ENCODE results near the gene PRR14. TPM values are rescaled to one million over a fixed set of nuclear protein-coding genes. Genes with fewer than 3 reads are reported as not detected.

PRR14 gene
- total and polyA plus RNA-seq, 2 donors: 14.3 to 139 TPM

- peaks cover 0 to 7% of the 10 kb centered on the region in 2 donors for H3K9me3 ChIP-seq (ENCODE audit: control insufficient read depth in 2 of 2, insufficient read depth in 1 of 2, low read length in 1 of 2)
- peaks cover 49 to 54% of the 10 kb centered on the region in 2 donors for H3K36me3 ChIP-seq (ENCODE audit: control insufficient read depth in 2 of 2, insufficient read depth in 2 of 2, low read length in 1 of 2)
- DNase-seq (ENCODE audit: low read depth in 6 of 9, low spot score in 9 of 9): no peak
- peaks cover 12 to 41% of the 10 kb centered on the region in 2 donors for H3K4me1 ChIP-seq (ENCODE audit: control insufficient read depth in 2 of 2, insufficient read depth in 2 of 2, low read length in 2 of 2)
- 97% methylated on average over 12 of the region's 12 CpGs for whole genome bisulfite sequencing
- no peaks in the 10 kb centered on the region for H3K27me3 ChIP-seq (ENCODE audit: control insufficient read depth in 2 of 2, insufficient read depth in 1 of 2, low read length in 1 of 2)
- H3K27ac ChIP-seq (ENCODE audit: low read depth in 1 of 2, low read length in 1 of 2): no peak overlapping the region
- H3K4me3 ChIP-seq (ENCODE audit: low read length in 2 of 2): no peak overlapping the region
Measured at GRCh38 chr16:30655815-30656347, 5.1 kb downstream of the PRR14 start.

DNA sequence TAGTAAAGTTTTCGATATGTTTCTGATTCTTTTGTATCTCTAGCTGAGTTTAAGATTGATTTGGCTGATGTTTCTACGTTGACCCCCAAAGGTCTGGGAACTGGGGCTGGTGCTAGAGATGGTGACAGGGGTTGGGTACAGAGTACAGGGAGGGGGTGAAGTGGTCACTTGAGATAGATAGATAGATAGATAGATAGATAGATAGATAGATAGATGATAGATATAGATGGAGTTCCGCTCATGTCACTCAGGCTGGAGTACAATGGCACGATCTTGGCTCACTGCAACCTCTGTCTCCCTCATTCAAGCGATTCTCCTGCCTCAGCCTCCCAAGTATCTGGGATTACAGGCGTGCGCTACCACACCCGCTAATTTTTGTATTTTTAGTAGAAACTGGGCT is 5.6 kb downstream of the PRR14 start:
- no peaks in the 10 kb centered on the region for H3K27me3 ChIP-seq (ENCODE audit: control insufficient read depth in 2 of 2, insufficient read depth in 1 of 2, low read length in 1 of 2)
- WGBS: 99% methylated on average over 8 of the region's 8 CpGs
- H3K4me3 ChIP-seq (ENCODE audit: low read length in 2 of 2): no peak overlapping the region
- no peak overlapping the region for H3K27ac ChIP-seq (ENCODE audit: low read depth in 1 of 2, low read length in 1 of 2)
- H3K36me3 ChIP-seq (ENCODE audit: control insufficient read depth in 2 of 2, insufficient read depth in 2 of 2, low read length in 1 of 2): peaks cover 54 to 59% of the 10 kb centered on the region in 2 donors
- H3K9me3 ChIP-seq (ENCODE audit: control insufficient read depth in 2 of 2, insufficient read depth in 1 of 2, low read length in 1 of 2): peaks cover 0 to 7% of the 10 kb centered on the region in 2 donors
- no peak for DNase-seq (ENCODE audit: low read depth in 6 of 9, low spot score in 9 of 9)
- H3K4me1 ChIP-seq (ENCODE audit: control insufficient read depth in 2 of 2, insufficient read depth in 2 of 2, low read length in 2 of 2): peaks cover 17 to 43% of the 10 kb centered on the region in 2 donors

DNA sequence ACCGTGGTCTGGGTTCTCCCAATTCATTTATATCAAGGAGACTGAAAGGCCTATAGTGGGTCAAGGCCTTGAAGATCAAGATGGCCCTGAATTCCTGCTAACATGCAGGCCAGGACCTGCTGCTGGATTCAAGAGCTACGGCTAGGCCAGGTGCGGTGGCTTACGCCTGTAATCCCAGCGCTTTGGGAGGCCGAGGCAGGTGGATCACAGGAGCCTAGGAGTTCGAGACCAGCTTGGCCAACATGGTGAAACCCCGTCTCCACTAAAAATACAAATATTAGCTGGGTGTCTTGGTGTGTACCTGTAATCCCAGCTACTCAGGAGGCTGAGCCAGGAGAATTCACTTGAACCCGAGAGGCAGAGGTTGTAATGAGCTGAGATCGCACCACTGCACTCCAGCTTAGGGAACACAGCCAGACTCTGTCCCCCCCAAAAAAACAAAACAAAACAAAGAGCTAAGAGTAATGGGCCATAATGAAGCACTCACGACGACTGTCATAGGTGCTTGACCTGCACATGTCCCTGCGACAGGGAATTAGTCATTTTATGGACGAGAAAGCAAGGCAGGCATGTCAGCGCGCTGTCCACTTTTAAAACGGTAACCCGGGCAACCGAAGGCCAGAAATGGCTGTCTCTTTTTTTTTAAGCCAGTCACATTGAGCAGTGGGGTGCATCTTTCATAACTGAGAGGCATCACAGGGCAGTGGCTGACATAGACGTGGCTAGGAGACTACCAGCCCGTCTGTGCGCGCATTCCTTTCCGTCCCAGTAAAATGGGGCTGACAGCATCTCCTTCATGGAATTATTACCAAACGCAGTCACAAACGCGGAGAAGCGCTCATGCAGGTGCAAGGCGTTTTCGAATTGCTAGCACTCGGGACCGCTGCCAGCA is 6.5 kb downstream of the PRR14 start:
- peak in 1 of 9 donors; percentile 8 for DNase-seq (ENCODE audit: low read depth in 6 of 9, low spot score in 9 of 9)
- peaks cover 60 to 67% of the 10 kb centered on the region in 2 donors for H3K36me3 ChIP-seq (ENCODE audit: control insufficient read depth in 2 of 2, insufficient read depth in 2 of 2, low read length in 1 of 2)
- peaks cover 0 to 7% of the 10 kb centered on the region in 2 donors for H3K9me3 ChIP-seq (ENCODE audit: control insufficient read depth in 2 of 2, insufficient read depth in 1 of 2, low read length in 1 of 2)
- H3K27me3 ChIP-seq (ENCODE audit: control insufficient read depth in 2 of 2, insufficient read depth in 1 of 2, low read length in 1 of 2): no peaks in the 10 kb centered on the region
- 48% methylated on average over 32 of the region's 32 CpGs for WGBS
- peaks cover 21 to 43% of the 10 kb centered on the region in 2 donors for H3K4me1 ChIP-seq (ENCODE audit: control insufficient read depth in 2 of 2, insufficient read depth in 2 of 2, low read length in 2 of 2)
- peak overlapping the region; percentile 43 to 48 for H3K4me3 ChIP-seq (ENCODE audit: low read length in 2 of 2)
- H3K27ac ChIP-seq (ENCODE audit: low read depth in 1 of 2, low read length in 1 of 2): peak overlapping the region; percentile 84 to 93

DNA sequence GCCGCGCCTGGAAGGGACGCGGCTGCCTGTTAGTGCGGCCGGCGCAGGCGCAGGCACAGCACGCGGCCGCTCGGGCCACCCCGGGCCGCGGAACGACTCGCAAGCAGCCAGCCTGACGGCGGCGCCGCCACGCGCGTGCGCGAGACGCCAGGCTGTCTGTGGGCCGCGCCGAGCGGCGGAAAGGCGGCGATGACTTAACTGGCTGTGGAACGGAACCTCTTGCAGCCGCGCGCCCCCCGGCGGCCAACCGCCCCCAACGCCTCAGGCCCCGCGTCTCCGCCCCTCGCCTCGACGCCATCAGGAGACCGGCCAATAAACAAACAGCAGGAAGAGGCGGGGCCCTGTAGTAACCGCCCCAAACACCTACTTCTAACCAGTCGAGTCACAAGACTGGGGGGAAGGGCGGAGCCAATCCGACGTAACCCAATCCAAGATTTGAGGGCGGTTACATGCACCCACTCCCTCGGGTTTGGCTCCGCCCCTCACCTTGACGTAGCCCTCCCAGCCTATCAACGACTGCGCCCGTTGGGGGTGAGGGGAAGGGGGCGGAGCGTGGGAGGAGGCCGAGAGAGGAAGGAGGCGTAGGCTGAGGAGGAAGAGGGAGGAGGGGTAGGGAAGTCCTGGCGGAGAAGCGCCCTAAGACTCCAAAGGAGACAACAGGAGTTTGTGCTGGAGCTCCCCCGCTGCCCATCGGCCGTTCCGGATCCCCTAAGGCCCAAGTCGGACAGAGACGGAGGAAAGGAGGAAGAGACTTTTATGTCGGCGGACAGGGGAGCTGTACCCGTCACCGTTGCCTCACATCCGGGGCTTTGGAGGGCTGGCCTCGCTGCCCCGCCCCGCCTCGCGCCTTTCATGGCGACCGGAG is 7.3 kb downstream of the PRR14 start, which contains the start of gene FBRS:
Gene FBRS, plus strand, starts transcription at position 566 of the 865 bp plus-strand sequence. CDS start 1,088 bp downstream, outside the sequence.
- Histone ChIP-seq H3K4me3 (ENCODE audit: low read length in 2 of 2) (peak within 1 kb of the TSS; percentile 86 to 94), H3K36me3 (ENCODE audit: control insufficient read depth in 2 of 2, insufficient read depth in 2 of 2, low read length in 1 of 2) (peaks cover 61 to 67% of the 10 kb centered on the region in 2 donors), H3K9me3 (ENCODE audit: control insufficient read depth in 2 of 2, insufficient read depth in 1 of 2, low read length in 1 of 2) (peaks cover 0 to 7% of the 10 kb centered on the region in 2 donors), H3K27me3 (ENCODE audit: control insufficient read depth in 2 of 2, insufficient read depth in 1 of 2, low read length in 1 of 2) (no peaks in the 10 kb centered on the region), H3K4me1 (ENCODE audit: control insufficient read depth in 2 of 2, insufficient read depth in 2 of 2, low read length in 2 of 2) (peaks cover 21 to 40% of the 10 kb centered on the region in 2 donors), H3K27ac (ENCODE audit: low read depth in 1 of 2, low read length in 1 of 2) (peak within 1 kb of the TSS; percentile 98 to 99)
- WGBS: under 1% methylated on average over 86 of the region's 86 CpGs
- DNase-seq (ENCODE audit: low read depth in 6 of 9, low spot score in 9 of 9): peak; percentile 100

DNA sequence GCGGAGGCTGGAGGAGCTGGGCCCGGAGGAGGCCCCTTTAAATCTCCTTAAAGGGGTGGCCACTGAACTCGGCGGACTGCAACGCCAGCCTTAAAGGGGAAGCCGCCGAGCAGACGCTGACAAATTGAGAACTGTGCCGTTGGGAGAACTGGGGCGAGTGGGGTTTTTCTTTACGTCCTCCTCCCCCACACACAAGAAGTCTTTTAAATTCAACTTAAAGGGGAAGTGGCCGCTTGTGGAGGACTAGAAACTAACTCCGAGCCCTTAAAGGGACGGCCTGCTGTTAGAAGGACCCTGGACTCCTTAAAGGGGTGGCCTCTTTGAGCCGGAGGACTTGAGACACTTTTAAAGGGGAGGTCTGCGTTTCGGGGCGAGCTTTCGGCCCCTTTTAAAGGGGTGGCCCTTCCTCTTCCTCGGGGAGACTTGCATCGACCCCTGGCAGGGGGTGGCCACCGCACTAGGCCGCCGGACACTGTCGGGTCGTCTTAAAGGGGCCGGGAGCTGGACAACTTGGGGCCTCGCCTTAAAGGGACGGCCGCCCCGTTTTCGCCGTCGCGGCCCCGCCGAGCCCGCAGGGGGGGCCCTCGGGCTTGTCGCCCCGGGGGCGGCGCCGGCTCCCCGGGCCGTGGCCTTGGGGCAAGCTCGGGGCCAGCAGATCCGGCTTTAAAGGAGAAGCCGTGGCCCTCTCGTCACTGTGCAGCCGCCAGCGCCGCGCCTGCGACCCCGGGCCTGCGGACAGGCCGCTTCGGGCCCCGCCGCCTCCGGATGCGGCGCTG is 8.2 kb downstream of the PRR14 start:
- no peaks in the 10 kb centered on the region for H3K27me3 ChIP-seq (ENCODE audit: control insufficient read depth in 2 of 2, insufficient read depth in 1 of 2, low read length in 1 of 2)
- H3K4me1 ChIP-seq (ENCODE audit: control insufficient read depth in 2 of 2, insufficient read depth in 2 of 2, low read length in 2 of 2): peaks cover 21 to 43% of the 10 kb centered on the region in 2 donors
- WGBS: under 1% methylated on average over 64 of the region's 64 CpGs
- H3K4me3 ChIP-seq (ENCODE audit: low read length in 2 of 2): peak overlapping the region; percentile 86 to 94
- peak overlapping the region; percentile 98 to 99 for H3K27ac ChIP-seq (ENCODE audit: low read depth in 1 of 2, low read length in 1 of 2)
- peaks cover 61 to 68% of the 10 kb centered on the region in 2 donors for H3K36me3 ChIP-seq (ENCODE audit: control insufficient read depth in 2 of 2, insufficient read depth in 2 of 2, low read length in 1 of 2)
- peaks cover 0 to 7% of the 10 kb centered on the region in 2 donors for H3K9me3 ChIP-seq (ENCODE audit: control insufficient read depth in 2 of 2, insufficient read depth in 1 of 2, low read length in 1 of 2)
- peak in 7 of 9 donors; percentile 92 to 99 (median 98) for DNase-seq (ENCODE audit: low read depth in 6 of 9, low spot score in 9 of 9)

- DNase-seq (ENCODE audit: low read depth in 6 of 9, low spot score in 9 of 9): peak in 5 of 9 donors; percentile 32 to 64 (median 40)
- Histone ChIP-seq H3K4me3 (ENCODE audit: low read length in 2 of 2) (peak overlapping the region; percentile 86 to 94), H3K27me3 (ENCODE audit: control insufficient read depth in 2 of 2, insufficient read depth in 1 of 2, low read length in 1 of 2) (no peaks in the 10 kb centered on the region), H3K4me1 (ENCODE audit: control insufficient read depth in 2 of 2, insufficient read depth in 2 of 2, low read length in 2 of 2) (peaks cover 21 to 43% of the 10 kb centered on the region in 2 donors), H3K36me3 (ENCODE audit: control insufficient read depth in 2 of 2, insufficient read depth in 2 of 2, low read length in 1 of 2) (peaks cover 61 to 68% of the 10 kb centered on the region in 2 donors), H3K27ac (ENCODE audit: low read depth in 1 of 2, low read length in 1 of 2) (peak overlapping the region; percentile 86 to 99), H3K9me3 (ENCODE audit: control insufficient read depth in 2 of 2, insufficient read depth in 1 of 2, low read length in 1 of 2) (peaks cover 0 to 7% of the 10 kb centered on the region in 2 donors)
- under 1% methylated on average over 84 of the region's 84 CpGs for WGBS
Measured at GRCh38 chr16:30659507-30660423, 9.0 kb downstream of the PRR14 start.

- peak overlapping the region; percentile 86 to 99 for H3K27ac ChIP-seq (ENCODE audit: low read depth in 1 of 2, low read length in 1 of 2)
- DNase-seq (ENCODE audit: low read depth in 6 of 9, low spot score in 9 of 9): peak in 5 of 9 donors; percentile 21 to 79 (median 47)
- H3K9me3 ChIP-seq (ENCODE audit: control insufficient read depth in 2 of 2, insufficient read depth in 1 of 2, low read length in 1 of 2): peaks cover 0 to 7% of the 10 kb centered on the region in 2 donors
- peak overlapping the region; percentile 86 to 94 for H3K4me3 ChIP-seq (ENCODE audit: low read length in 2 of 2)
- peaks cover 61 to 68% of the 10 kb centered on the region in 2 donors for H3K36me3 ChIP-seq (ENCODE audit: control insufficient read depth in 2 of 2, insufficient read depth in 2 of 2, low read length in 1 of 2)
- no peaks in the 10 kb centered on the region for H3K27me3 ChIP-seq (ENCODE audit: control insufficient read depth in 2 of 2, insufficient read depth in 1 of 2, low read length in 1 of 2)
- WGBS: 43% methylated on average over 21 of the region's 21 CpGs
- H3K4me1 ChIP-seq (ENCODE audit: control insufficient read depth in 2 of 2, insufficient read depth in 2 of 2, low read length in 2 of 2): peaks cover 21 to 43% of the 10 kb centered on the region in 2 donors
Measured at GRCh38 chr16:30660424-30661261, 9.9 kb downstream of the PRR14 start.

Measured in thymus (tissue), 11 donors.